Activated CD4-positive, alpha-beta T cell treated with anti-CD3 and anti-CD28 coated beads for 1 hour (primary cell): ENCODE measurements around the gene CMTM7.

Experiments used
- DNase-seq: peaks from one replicate; pipeline ENCODE4 v3.0.0-alpha.2; 2020

CMTM7 gene

GRCh38 chr3:32493437-32494414, 102.1 kb downstream of the CMTM7 start:
- no peak for DNase-seq

GRCh38 chr3:32495085-32495484, 103.4 kb downstream of the CMTM7 start:
- DNase-seq = no peak

GRCh38 chr3:32495609-32496008, 104.0 kb downstream of the CMTM7 start:
- no peak for DNase-seq

- DNase-seq = no peak
Measured at GRCh38 chr3:32498252-32498651, 106.6 kb downstream of the CMTM7 start.

- DNase-seq = no peak
Measured at GRCh38 chr3:32498992-32499391, 107.3 kb downstream of the CMTM7 start.

- DNase-seq = no peak
Measured at GRCh38 chr3:32499585-32499984, 107.9 kb downstream of the CMTM7 start.

- no peak for DNase-seq
Measured at GRCh38 chr3:32500231-32500630, 108.6 kb downstream of the CMTM7 start.

- DNase-seq = no peak
Measured at GRCh38 chr3:32500880-32501782, 109.5 kb downstream of the CMTM7 start.

- no peak for DNase-seq
Measured at GRCh38 chr3:32501783-32502117, 110.1 kb downstream of the CMTM7 start.

GRCh38 chr3:32502118-32502945, 110.7 kb downstream of the CMTM7 start, which contains the start of gene CMTM6:
CMTM6 (minus strand) TSS chr3:32502852; CDS start chr3:32502745, 107 bp downstream.
- peak; percentile 58 for DNase-seq

- DNase-seq = no peak
Measured at GRCh38 chr3:32502946-32503286, 111.3 kb downstream of the CMTM7 start.
